GM12872 (cell line): ENCODE data around the gene IFT81.

Experiments used
- CTCF ChIP-seq: IDR thresholded peaks from 3 replicates; pipeline ENCODE4 v1.5.1; 2011; ENCODE audit warnings: low read depth, mild to moderate bottlenecking, low read length, moderate library complexity; ENCODE audit not compliant: insufficient read depth

IFT81 gene

GRCh38 chr12:110222433-110222832 is 98.3 kb downstream of the IFT81 start:
- TF ChIP-seq CTCF, result no peak

GRCh38 chr12:110223777-110224378 is 99.7 kb downstream of the IFT81 start:
- no peak for TF ChIP-seq CTCF

GRCh38 chr12:110224379-110225304 is 100.5 kb downstream of the IFT81 start:
- no peak for TF ChIP-seq CTCF

GRCh38 chr12:110227138-110227537 is 103.0 kb downstream of the IFT81 start:
- no peak for TF ChIP-seq CTCF

- TF ChIP-seq CTCF, result no peak
These were observed 104.6 kb downstream of the IFT81 start for GRCh38 chr12:110228756-110229155.

- TF ChIP-seq CTCF, result no peak
These were observed 105.3 kb downstream of the IFT81 start for GRCh38 chr12:110229409-110229808.

GRCh38 chr12:110230655-110231054 is 106.5 kb downstream of the IFT81 start:
- TF ChIP-seq CTCF, result no peak
